CD4-positive, alpha-beta T cell treated with Interleukin-15 for 1 hour (primary cell): ENCODE results near the gene SPCS1.

Experiments used
- DNase-seq: peaks from one replicate; pipeline ENCODE4 v3.0.0-alpha.2; 2020

Gene SPCS1

DNA sequence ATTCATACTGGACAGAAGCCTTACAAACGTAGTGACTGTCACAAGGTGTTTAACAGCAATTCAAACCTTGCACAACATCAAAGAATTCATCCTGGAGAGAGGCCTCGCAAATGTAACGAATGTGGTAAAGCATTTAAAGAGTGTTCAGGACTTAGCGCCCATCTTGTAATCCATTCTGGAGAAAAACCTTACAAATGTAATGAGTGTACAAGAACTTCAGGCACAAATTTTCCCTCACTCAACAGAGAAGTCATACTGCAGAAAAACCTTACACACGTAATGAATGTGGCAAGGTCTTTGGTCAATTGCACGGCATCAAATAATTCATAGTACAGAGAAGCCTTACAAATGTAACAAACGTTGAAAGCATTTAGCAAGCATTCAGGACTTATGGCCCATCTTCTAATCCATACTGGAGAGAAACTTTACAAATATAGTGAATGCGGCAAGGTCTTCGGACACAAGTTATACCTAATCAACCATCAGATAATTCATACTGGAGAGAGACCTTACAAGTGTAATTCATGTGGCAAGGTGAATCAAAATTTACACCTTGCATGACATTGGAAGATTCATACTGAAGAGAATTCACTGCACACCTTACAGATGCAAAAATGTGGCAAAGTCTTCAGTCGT is 27.5 kb downstream of the SPCS1 start:
- DNase-seq = no peak

DNA sequence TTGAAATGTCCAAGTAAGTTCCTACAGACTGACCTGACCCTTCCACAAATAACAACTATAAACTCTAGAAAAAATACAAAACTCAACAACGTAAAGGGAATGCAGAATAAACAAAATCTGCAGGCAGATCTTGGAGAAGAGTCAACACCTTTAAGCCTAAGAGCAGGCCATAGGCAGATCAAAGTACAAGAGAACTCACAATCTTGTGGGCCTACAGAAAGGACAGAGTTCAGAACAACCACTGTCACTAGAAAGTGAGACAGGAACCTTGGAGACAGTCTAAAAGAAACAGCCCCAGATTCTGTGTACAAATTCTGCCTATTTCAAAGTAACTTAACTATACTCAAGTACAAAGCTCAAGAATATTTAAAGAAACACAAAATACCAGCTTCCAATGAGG is 33.8 kb downstream of the SPCS1 start:
- DNase-seq = no peak

DNA sequence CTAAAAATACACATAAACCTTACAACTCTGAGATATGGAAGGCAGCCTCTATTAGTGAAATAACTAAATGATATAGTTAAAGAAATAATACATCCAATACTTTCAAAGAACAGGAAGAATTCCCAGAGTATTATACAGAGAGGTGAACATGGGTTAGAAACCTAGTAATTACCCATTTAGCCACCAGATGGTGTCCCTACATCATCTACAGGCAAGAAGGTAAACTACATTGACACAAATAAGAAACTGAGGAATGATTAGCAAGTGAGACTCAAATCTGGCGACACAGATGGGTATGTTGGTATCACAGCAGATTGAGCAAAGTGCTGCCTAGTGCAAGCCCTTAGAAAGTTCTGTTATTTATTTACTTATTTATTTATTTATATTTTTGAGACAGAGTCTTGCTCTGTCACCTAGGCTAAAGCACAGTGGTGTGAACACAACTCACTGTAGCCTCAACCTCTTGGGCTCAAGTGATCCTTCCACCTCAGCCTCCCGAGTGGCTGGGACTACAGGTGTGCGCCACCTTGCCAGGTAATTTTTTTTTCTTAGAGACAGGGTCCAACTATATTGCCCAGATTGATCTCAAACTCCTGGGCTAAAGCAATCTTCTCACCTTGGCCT is 36.6 kb downstream of the SPCS1 start:
- no peak for DNase-seq

DNA sequence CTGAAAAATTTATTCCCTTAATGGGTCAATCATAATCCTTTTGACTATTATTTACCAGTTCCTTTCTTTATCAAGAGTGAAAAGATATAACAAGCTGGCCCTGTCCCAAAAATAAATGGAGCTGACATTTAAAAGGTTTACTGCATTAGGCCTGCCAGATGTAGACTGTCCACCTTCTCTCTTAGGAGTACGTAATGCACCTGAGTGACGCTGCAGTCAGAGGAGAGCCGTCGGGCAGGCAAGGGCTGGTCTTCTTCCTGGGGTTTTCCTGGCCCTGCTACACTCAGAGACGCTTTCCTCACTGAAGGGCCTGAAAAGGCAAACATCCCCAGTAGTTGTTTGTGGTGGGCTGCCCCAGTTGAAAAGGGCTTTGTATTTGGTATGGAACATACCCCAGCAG is 37.2 kb downstream of the SPCS1 start:
- DNase-seq = no peak

- no peak for DNase-seq
Measured at GRCh38 chr3:52743721-52744120, 37.8 kb downstream of the SPCS1 start.

- no peak for DNase-seq
Measured at GRCh38 chr3:52752045-52752660, 46.2 kb downstream of the SPCS1 start.

GRCh38 chr3:52754373-52754772 is 48.5 kb downstream of the SPCS1 start:
- DNase-seq = no peak

DNA sequence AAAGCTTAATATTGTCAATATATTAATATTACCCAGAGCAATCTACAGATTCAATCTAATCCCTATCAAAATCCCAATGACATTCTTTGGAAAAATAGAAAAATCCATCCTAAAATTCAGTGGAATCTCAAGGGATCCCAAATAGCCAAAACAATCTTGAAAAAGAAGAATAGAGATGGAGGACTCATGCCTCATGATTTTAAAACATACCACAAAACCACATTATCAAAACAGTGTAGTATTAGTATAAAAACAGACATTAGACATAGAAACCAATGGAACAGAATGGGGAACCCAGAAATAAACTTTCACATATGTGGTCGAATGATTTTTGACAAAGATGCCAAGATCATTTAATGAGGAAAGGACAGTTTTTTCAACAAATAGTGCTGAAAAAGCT is 50.2 kb downstream of the SPCS1 start:
- no peak for DNase-seq
